IMR-90 (cell line): Measurements from ENCODE around the gene SPRED3. TPM values are rescaled to one million over a fixed set of nuclear protein-coding genes. Genes with fewer than 3 reads are reported as not detected.

Experiments
- ATAC-seq: fragments of 200-7000 bp; cut with Tn5 transposase; 2 replicates; pipeline ENCODE4 v1.9.1; 2020; ENCODE audit warnings: low read depth, mild to moderate bottlenecking, moderate library complexity
- BruUV-seq: library from RNA; stranded (reverse); fragments of 400-500 nt; replicated peaks from 2 replicates; lab custom pipeline; 2021; lab: Mats Ljungman, UMichigan
- CTCF ChIA-PET: fragments of 300-600 bp; formaldehyde crosslinking; extraction: SDS; loops from one replicate; lab custom pipeline; 2021; ENCODE audit warnings: antibody characterized with exemption; lab: Yijun Ruan, JAX
- POLR2A ChIA-PET: fragments of 300-600 bp; sonication (Branson Sonifier 250); formaldehyde crosslinking; loops from one replicate; lab custom pipeline; 2022; ENCODE audit warnings: antibody characterized with exemption; ENCODE audit not compliant: unreplicated experiment; lab: Charles Lee
- DNase-seq: peaks from one replicate; pipeline ENCODE4 v3.0.0; 2013
- H2AFZ ChIP-seq: replicated peaks from 2 replicates; pipeline ENCODE3; 2013; ENCODE audit warnings: low read length, mild to moderate bottlenecking; ENCODE audit not compliant: poor library complexity
- H2AK5ac ChIP-seq: 2 replicates; pipeline ENCODE4 v1.6.1; 2013; ENCODE audit warnings: low read depth, low read length, inconsistent platforms
- H2AK9ac ChIP-seq: replicated peaks from 2 replicates; pipeline ENCODE3; 2013; ENCODE audit warnings: mild to moderate bottlenecking, low read depth, low read length, moderate library complexity; ENCODE audit not compliant: poor library complexity
- H2BK120ac ChIP-seq: 2 replicates; pipeline ENCODE4 v1.6.1; 2013; ENCODE audit warnings: low read depth, low read length, inconsistent platforms
- H2BK15ac ChIP-seq: 3 replicates; pipeline ENCODE4 v1.6.1; 2013; ENCODE audit warnings: low read depth, low read length, inconsistent platforms
- H2BK20ac ChIP-seq: 2 replicates; pipeline ENCODE4 v1.6.1; 2013; ENCODE audit warnings: low read depth, mild to moderate bottlenecking, inconsistent platforms, low read length, moderate library complexity
- H2BK5ac ChIP-seq: 2 replicates; pipeline ENCODE4 v1.6.1; 2013; ENCODE audit warnings: mild to moderate bottlenecking, low read depth, low read length, inconsistent platforms; ENCODE audit not compliant: poor library complexity, severe bottlenecking
- H3K14ac ChIP-seq: replicated peaks from 2 replicates; pipeline ENCODE4 v1.6.1; 2013; ENCODE audit warnings: low read depth, low read length, inconsistent platforms
- H3K18ac ChIP-seq: 2 replicates; pipeline ENCODE4 v1.6.1; 2013; ENCODE audit warnings: low read depth, low read length, control low read depth
- H3K23ac ChIP-seq: 2 replicates; pipeline ENCODE4 v1.6.1; 2013; ENCODE audit warnings: low read depth, low read length, inconsistent platforms
- H3K27ac ChIP-seq: 2 replicates; pipeline ENCODE4 v1.5.1; 2013; ENCODE audit warnings: mild to moderate bottlenecking, control low read depth, low read length; ENCODE audit not compliant: insufficient read depth
- H3K27me3 ChIP-seq: 2 replicates; pipeline ENCODE4 v1.6.1; 2013; ENCODE audit warnings: low read length; ENCODE audit not compliant: control insufficient read depth, insufficient read depth
- H3K36me3 ChIP-seq: 2 replicates; pipeline ENCODE4 v1.6.1; 2013; ENCODE audit warnings: low read length, mixed read lengths; ENCODE audit not compliant: control insufficient read depth, insufficient read depth
- H3K4ac ChIP-seq: 2 replicates; pipeline ENCODE4 v1.6.1; 2013; ENCODE audit warnings: low read depth, low read length, inconsistent platforms
- H3K4me1 ChIP-seq: 2 replicates; pipeline ENCODE4 v1.6.1; 2013; ENCODE audit warnings: low read length, mixed read lengths; ENCODE audit not compliant: control insufficient read depth, insufficient read depth
- H3K4me2 ChIP-seq: 2 replicates; pipeline ENCODE4 v1.6.1; 2013; ENCODE audit warnings: low read depth, mild to moderate bottlenecking, control low read depth, low read length, moderate library complexity
- H3K4me3 ChIP-seq: 2 replicates; pipeline ENCODE4 v1.5.1; 2013; ENCODE audit warnings: low read depth, mild to moderate bottlenecking, control low read depth, low read length, moderate library complexity; ENCODE audit not compliant: insufficient read depth
- H3K56ac ChIP-seq: 2 replicates; pipeline ENCODE4 v1.6.1; 2013; ENCODE audit warnings: low read length, inconsistent platforms; ENCODE audit not compliant: insufficient read depth; ENCODE audit errors: extremely low read depth
- H3K79me1 ChIP-seq, 2 experiments: 2 replicates each; pipeline ENCODE4 v1.6.1; 2013; ENCODE audit warnings: low read length in 2 of 2, inconsistent platforms in 1 of 2, low read depth in 1 of 2
- H3K9ac ChIP-seq: 2 replicates; pipeline ENCODE4 v1.6.1; 2013; ENCODE audit warnings: low read depth, low read length, control low read depth
- H3K9me1 ChIP-seq: 2 replicates; pipeline ENCODE4 v1.6.1; 2013; ENCODE audit warnings: low read length, inconsistent platforms; ENCODE audit not compliant: insufficient read depth
- H3K9me3 ChIP-seq: 2 replicates; pipeline ENCODE4 v1.6.1; 2013; ENCODE audit warnings: low read length; ENCODE audit not compliant: control insufficient read depth, insufficient read depth
- H4K20me1 ChIP-seq: 2 replicates; pipeline ENCODE4 v1.6.1; 2013; ENCODE audit warnings: low read length, inconsistent platforms; ENCODE audit not compliant: insufficient read depth
- H4K5ac ChIP-seq: 2 replicates; pipeline ENCODE4 v1.6.1; 2013; ENCODE audit warnings: mild to moderate bottlenecking, low read depth, low read length, control low read depth
- H4K8ac ChIP-seq, 2 experiments: 2 replicates each; pipeline ENCODE4 v1.6.1; 2013; ENCODE audit warnings: low read depth in 2 of 2, low read length in 2 of 2, control low read depth in 1 of 2, inconsistent platforms in 1 of 2
- H4K91ac ChIP-seq: 2 replicates; pipeline ENCODE4 v1.6.1; 2013; ENCODE audit warnings: low read depth, low read length, inconsistent platforms; ENCODE audit not compliant: insufficient read depth
- CEBPB ChIP-seq: IDR thresholded peaks from 2 replicates; pipeline ENCODE4 v1.6.1; 2012; ENCODE audit warnings: low read depth, low read length, improper control_type of control experiment
- MAFK ChIP-seq: IDR thresholded peaks from 2 replicates; pipeline ENCODE4 v1.6.1; 2012; ENCODE audit warnings: low read depth, low read length, improper control_type of control experiment
- RCOR1 ChIP-seq: IDR thresholded peaks from 2 replicates; pipeline ENCODE4 v1.6.1; 2012; ENCODE audit warnings: mild to moderate bottlenecking, low read length, improper control_type of control experiment; ENCODE audit not compliant: insufficient replicate concordance
- SMC3 ChIP-seq: fragments of 150-350 bp; IDR thresholded peaks from 2 replicates; pipeline ENCODE4 v1.6.1; 2016; ENCODE audit warnings: low read depth, mild to moderate bottlenecking, antibody characterized with exemption, low read length, moderate library complexity
- WGBS, 2 experiments: methylation state at CpG; one replicate each; pipeline versions ENCODE4 v1.1.5 to v1.1.7; 2013; ENCODE audit warnings: missing lambda C conversion rate in 2 of 2; ENCODE audit not compliant: insufficient read length in 1 of 2; ENCODE audit errors: extremely low coverage in 2 of 2; 5-methylcytosine and 5-hydroxymethylcytosine counted together
- dilution Hi-C: fragments of 300-500 bp; cut with HindIII; formaldehyde crosslinking; loops from one replicate; pipeline ENCODE4 v1.14.3; 2018; ENCODE audit warnings: low sequenced_read_pairs; ENCODE audit not compliant: unreplicated experiment
- in situ Hi-C: fragments of 300-500 bp; cut with MboI; formaldehyde crosslinking; loops from 3 replicates; pipeline ENCODE4 v1.14.3; 2019; ENCODE audit warnings: low sequenced_read_pairs, inconsistent platforms, mixed read lengths
- intact Hi-C: fragments of 100-400 bp; cut with micrococcal nuclease; formaldehyde crosslinking; loops from 2 replicates; pipeline ENCODE4 v1.10.0; 2022
- polyA plus RNA-seq, 3 experiments: library from polyadenylated mRNA; depleted of rRNA; stranded (reverse); fragments of >200 nt; gene quantifications; 2 replicates each; pipeline ENCODE4 v1.2.3, GENCODE V29; 2012; ENCODE audit warnings: low replicate concordance in 1 of 3
- total RNA-seq: library from RNA; depleted of rRNA; stranded (reverse); fragments of >200 nt; gene quantifications from 2 replicates; pipeline ENCODE4 v1.2.3, GENCODE V29; 2012

The SPRED3 gene
- total and polyA plus RNA-seq, 2 of the 4 experiments (the other 2 are of a cell fraction) = 0.90 to 7.9 TPM

DNA sequence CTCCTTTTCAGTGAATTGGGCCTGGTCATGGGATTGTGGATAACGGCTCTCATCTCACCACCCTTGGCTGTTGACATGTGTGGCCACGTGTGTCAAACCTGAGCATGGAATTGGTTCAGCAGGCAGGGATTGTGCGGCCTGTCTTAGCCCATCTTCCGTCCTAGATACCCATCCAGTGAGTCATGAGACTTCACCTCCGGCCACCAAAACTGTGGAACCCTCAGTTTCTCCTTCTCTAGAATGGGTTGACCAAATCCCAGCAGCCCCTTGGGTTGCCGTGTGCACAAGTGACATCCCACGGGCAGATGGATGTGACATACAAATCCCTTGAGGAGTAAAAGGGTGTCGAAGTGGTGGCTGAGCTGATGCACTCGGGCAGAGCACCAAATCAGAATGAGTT is 7.4 kb upstream of the SPRED3 start:
- no TSS peak for BruUV-seq
- peaks cover 20 to 75% of the 10 kb centered on the region in 2 experiments; a peak in 3 of 4 replicates for H3K79me1 ChIP-seq
- no peak overlapping the region for H2BK20ac ChIP-seq
- H3K9ac ChIP-seq = no peak overlapping the region
- no peak overlapping the region for H2BK15ac ChIP-seq
- H4K8ac ChIP-seq = no peak overlapping the region
- DNase-seq (no peak), ATAC-seq (no peak)
- no peak overlapping the region for H3K4me2 ChIP-seq
- H4K20me1 ChIP-seq = peaks cover 46% of the 10 kb centered on the region
- no peak overlapping the region for H2BK120ac ChIP-seq
- H2AK9ac ChIP-seq = no peak overlapping the region
- no peak overlapping the region for H2AK5ac ChIP-seq
- no peak overlapping the region for H3K4ac ChIP-seq
- peaks cover 18% of the 10 kb centered on the region for H3K9me1 ChIP-seq
- H3K9me3 ChIP-seq = no peaks in the 10 kb centered on the region
- dilution Hi-C loops = no loop called here
- no peak overlapping the region for H3K27ac ChIP-seq
- no peak overlapping the region for H4K5ac ChIP-seq
- 100% methylated on average over 1 of the region's 9 CpGs; no CpG with 5 or more reads in 1 of the 2 experiments for WGBS, 2 experiments
- CTCF ChIA-PET = no interaction called here
- TF ChIP-seq CEBPB (no peak), SMC3 (no peak), MAFK (no peak), RCOR1 (no peak)
- H3K36me3 ChIP-seq = peaks cover 61% of the 10 kb centered on the region
- H3K14ac ChIP-seq = no peak overlapping the region
- H3K4me3 ChIP-seq = no peak overlapping the region
- no peak overlapping the region for H3K23ac ChIP-seq
- H3K27me3 ChIP-seq = no peaks in the 10 kb centered on the region
- in situ Hi-C loops = no loop called here
- no peak overlapping the region for H3K56ac ChIP-seq
- POLR2A ChIA-PET = no interaction called here
- H3K4me1 ChIP-seq = peaks cover 11% of the 10 kb centered on the region
- no peak overlapping the region for H2AFZ ChIP-seq
- H2BK5ac ChIP-seq = no peak overlapping the region
- intact Hi-C loops = no loop called here
- H4K91ac ChIP-seq = no peak overlapping the region
- no peak overlapping the region for H3K18ac ChIP-seq
